ENCODE measurements around the gene APC2. TPM values are rescaled to one million over a fixed set of nuclear protein-coding genes. Genes with fewer than 3 reads are reported as not detected.
A peak's percentile ranks its signal among the peaks of the same experiment; 100 is the strongest.

The APC2 gene
- total RNA-seq, 1 donor from 2014 or later, result not detected

DNA sequence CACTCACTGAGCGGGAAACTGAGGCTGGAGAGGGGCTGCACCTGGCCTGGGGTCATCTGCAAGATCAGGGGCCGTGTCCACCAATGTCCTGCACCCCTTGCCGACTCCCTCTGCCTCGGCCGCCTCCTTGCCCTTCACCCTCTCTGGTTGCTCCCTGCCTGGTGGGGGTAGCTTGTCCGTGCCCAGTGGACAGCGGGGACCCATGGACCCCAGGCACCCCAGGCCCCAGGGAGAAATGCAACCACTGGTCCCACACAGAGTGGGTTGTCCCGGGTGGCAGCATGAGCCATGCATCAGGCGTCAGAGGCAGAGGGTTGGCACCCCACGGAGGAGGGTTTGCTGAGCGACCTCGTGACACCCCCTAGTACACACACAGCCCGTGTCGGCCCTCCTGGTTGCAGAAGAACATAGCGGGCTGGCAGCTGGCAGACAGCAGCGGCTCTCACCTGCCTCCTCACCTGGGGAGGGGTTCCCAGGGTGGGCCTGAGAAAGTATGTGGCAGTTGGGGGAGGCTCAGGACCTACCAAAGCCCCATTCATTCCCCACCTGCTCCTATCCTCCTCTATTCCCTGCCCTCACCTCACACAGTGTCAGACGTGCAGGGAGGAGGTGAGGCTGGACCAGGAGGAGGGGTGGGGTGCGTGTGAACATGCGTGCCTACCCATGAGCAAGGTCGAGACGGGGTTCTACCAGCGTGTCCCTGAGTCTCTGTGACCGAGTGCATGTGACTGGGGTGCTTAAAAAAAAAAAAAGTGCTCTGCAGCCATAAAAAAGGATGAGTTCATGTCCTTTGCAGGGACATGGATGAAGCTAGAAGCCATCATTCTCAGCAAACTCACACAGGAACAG, 54.2 kb downstream of the APC2 start:
- DNase-seq (ENCODE audit: low read depth), result no peak
- no peak overlapping the region for H3K4me3 ChIP-seq (ENCODE audit: low read depth, low read length)
- TF ChIP-seq, protein P1, sequence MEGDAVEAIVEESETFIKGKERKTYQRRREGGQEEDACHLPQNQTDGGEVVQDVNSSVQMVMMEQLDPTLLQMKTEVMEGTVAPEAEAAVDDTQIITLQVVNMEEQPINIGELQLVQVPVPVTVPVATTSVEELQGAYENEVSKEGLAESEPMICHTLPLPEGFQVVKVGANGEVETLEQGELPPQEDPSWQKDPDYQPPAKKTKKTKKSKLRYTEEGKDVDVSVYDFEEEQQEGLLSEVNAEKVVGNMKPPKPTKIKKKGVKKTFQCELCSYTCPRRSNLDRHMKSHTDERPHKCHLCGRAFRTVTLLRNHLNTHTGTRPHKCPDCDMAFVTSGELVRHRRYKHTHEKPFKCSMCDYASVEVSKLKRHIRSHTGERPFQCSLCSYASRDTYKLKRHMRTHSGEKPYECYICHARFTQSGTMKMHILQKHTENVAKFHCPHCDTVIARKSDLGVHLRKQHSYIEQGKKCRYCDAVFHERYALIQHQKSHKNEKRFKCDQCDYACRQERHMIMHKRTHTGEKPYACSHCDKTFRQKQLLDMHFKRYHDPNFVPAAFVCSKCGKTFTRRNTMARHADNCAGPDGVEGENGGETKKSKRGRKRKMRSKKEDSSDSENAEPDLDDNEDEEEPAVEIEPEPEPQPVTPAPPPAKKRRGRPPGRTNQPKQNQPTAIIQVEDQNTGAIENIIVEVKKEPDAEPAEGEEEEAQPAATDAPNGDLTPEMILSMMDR (conservative IDR thresholded peaks at IDR 0.05; ENCODE audit: low read depth, low read length), result no peak

DNA sequence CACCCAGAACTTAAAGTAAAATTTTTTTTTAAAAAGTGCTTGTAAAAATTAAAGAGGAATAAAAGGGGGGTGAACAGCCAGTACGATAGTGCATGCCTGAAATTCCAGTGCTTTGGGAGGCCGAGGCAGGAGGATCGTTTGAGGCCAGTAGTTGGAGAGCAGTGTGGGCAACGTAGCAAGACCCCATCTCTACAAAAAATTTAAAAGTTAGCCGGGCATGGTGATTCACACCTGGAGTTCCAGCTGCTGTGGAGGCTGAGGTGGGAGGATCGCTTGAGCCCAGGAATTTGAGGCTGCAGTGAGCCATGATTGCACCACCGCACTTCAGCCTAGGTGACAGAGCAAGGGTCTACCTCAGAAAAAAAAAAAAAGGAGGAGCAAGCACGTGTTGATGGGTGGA, 55.1 kb downstream of the APC2 start:
- H3K4me3 ChIP-seq (ENCODE audit: low read depth, low read length), result no peak overlapping the region
- DNase-seq (ENCODE audit: low read depth), result no peak
- TF ChIP-seq, protein P1 (conservative IDR thresholded peaks at IDR 0.05; ENCODE audit: low read depth, low read length), result no peak

DNA sequence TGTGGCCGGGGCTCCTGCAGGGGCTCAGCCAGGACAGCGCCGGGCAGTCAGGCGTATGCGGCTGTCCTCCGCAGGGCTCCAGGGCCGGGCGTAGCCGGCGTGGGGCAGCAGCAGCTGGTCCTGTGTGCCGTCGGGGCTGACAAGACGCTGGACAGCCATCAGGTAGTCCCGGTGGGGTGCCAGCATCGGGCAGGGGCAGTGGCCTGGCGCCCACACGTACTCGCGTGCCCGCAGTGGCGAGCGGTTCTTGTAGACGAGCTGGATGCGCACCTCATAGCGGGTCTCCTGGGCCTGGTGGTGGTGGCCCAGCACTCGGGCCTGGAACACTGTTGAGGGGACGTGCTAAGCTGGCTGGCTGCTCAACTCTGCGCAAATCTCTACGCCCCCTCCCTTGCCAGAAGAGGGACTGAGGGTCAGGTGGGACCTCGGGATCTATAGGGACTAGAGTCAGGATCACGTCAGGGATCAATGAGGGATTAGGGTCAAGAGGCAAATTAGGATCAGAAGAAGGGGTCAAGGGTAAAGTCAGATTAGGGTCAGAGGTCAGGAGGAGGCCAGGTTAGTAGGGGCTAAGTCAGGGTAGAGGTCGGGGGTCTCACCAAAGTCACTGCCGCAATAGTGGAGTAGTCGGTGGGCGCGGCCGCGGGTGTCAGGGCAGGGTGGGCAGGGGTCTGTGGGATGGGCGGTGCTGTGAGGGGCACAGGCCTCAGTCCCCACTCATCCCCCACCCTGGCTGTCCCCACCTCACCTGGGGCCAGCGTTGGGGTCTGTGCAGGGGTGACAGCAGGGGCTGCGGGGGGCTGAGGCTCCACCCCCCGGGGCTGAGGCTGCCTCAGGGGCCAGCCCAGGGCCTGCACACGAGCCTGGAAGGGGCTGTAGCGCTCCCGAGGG, 56.3 kb downstream of the APC2 start:
- TF ChIP-seq, protein P1 (conservative IDR thresholded peaks at IDR 0.05; ENCODE audit: low read depth, low read length), result no peak
- no peak for DNase-seq (ENCODE audit: low read depth)
- no peak overlapping the region for H3K4me3 ChIP-seq (ENCODE audit: low read depth, low read length)

DNA sequence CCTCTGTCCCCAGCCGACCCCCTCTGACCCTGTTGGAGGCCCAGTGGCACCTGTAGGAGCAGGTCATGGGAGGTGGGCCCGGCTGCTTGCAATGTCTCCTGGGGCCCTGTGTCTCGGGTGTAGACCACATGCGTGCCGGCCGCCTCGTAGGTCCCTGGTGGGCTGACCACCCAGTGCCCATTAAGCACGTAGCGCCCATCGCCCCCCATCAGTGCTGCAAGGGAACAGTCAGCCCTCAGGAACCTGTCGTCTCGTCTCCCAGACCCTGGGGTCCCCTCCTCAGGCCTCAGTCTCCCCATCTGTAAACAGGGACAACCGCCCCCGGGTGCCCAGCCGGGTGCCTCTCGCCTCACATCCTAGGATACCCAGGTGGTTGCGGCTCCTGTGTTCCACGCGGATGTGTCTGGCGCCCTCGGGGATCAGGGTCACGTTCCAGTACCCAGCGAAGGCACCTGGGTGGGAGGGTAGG, 57.3 kb downstream of the APC2 start:
- no peak for DNase-seq (ENCODE audit: low read depth)
- TF ChIP-seq, protein P1 (conservative IDR thresholded peaks at IDR 0.05; ENCODE audit: low read depth, low read length), result no peak
- H3K4me3 ChIP-seq (ENCODE audit: low read depth, low read length), result peak overlapping the region; percentile 61

DNA sequence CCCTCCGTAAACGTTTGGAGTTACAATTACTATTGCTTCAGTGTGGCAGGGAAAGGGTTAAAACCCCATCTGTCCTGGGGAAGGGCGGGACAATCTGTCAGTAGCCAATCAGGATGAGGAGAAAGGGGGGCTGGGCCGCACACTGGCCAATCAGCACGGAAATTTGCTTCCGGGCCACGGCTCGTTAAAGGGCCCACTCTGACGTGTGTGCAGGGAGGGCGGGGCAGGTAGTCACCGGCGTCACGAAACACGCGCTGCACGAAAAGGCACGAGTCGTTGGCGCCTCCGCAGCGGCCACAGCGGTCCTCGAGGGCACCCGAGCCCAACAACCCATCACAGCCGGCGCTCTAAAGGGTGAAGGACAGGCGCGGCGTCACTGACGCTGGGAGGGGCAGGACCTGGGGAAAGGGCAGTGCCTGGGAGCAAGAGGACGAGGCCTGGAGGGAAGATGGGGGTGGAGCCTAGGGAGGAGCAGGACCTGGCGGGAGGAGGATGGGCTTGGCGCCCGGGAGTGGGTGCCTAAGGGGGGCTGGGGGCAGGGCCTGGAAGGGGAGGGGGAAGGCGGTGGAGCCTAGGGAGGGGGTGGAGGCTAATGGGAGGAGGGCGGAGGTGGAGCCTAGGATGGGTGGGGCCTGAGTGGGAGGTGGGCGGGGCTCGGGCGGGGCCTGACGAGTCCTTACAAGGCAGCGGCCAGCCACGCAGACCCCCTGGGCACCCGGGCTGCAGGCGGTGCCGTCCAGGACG, 58.0 kb downstream of the APC2 start:
- peak overlapping the region; percentile 61 for H3K4me3 ChIP-seq (ENCODE audit: low read depth, low read length)
- TF ChIP-seq, protein P1 (conservative IDR thresholded peaks at IDR 0.05; ENCODE audit: low read depth, low read length), result no peak
- DNase-seq (ENCODE audit: low read depth), result peak; percentile 72

DNA sequence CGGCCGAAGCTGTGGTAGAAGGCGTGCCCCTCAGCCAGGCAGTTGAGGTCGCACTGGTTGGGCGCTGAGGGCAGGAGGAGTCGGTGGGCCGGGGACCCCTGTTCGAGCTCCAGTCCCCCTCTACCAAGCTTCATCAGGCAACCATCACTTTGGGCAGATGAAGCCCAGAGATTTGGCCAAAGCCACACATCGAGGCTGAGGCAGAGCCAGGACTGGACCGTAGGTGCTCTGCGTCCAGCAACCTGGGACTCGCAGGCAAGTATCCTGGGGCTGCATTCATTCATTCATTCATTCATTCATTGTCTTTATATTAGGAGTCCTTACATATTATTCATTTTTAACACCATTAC, 58.6 kb downstream of the APC2 start:
- TF ChIP-seq, protein P1 (conservative IDR thresholded peaks at IDR 0.05; ENCODE audit: low read depth, low read length), result no peak
- no peak for DNase-seq (ENCODE audit: low read depth)
- H3K4me3 ChIP-seq (ENCODE audit: low read depth, low read length), result peak overlapping the region; percentile 61
